Measurements from ENCODE around the gene PHGDH.

The PHGDH gene

DNA sequence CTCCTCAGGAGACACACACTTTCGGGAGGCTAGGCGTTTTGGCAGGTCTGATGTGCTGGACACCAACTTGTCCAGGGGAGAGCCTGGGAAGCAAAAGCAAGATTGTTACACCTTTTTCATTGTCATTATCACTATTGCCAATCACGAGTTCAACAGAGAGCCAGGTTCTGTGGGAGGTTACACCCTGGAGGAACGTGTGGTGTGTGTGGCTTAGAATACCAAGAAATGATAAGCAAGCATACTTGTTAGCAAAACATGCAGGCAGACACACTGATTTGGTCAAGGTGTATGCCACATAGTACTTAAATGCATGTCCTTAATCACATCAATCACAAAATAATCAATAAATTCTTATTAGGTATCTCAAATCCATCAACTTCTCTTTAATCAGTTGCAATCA, 40.9 kb downstream of the PHGDH start:
- in situ Hi-C loops (cut with HindIII; ENCODE audit: low sequenced_read_pairs): loop anchor here (25.0 kb wide), 1 partner anchor 190 kb away; no protein-coding TSS in a partner anchor

DNA sequence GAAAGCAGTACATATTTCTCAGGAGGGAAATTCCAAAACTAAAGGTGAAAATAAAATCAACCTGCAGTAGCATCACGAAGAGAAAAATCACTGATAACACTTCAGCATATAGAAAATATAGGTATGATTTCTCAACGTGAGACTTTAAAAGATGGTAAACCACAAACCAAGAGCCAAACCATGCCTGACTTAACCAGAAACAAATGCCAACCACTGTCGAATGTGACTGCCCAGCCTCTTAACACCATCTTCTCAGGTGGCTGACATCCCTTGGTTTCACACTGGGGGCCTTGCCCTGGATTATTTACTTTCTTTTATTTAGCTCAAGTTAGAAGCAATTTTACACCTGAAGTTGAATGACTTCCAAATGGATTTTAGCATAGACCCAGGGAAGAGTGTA, 46.9 kb downstream of the PHGDH start:
- in situ Hi-C loops (cut with HindIII; ENCODE audit: low sequenced_read_pairs): loop anchor here (25.0 kb wide), 1 partner anchor 196 kb away; no protein-coding TSS in a partner anchor

DNA sequence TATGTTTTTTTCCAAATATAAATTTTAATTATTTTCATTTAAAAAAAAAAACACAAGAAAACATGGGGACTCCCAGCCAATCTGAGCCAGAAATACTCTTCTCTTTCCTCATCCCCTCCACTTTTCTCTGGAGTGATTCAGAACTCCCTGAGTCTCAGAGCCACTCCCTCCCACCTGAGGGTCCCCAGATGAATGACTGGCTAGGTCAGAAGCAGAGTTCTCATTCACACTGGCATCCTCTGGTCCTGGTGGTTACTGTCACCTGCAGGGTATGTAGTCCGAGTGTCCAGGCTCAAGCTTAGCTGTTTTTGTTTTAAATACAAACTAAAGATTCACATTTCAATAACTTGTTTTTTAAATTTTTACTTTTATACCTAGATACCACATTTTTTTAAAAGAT, 50.7 kb downstream of the PHGDH start:
- in situ Hi-C loops (cut with HindIII; ENCODE audit: low sequenced_read_pairs): loop anchor here (25.0 kb wide), 1 partner anchor 200 kb away; no protein-coding TSS in a partner anchor

DNA sequence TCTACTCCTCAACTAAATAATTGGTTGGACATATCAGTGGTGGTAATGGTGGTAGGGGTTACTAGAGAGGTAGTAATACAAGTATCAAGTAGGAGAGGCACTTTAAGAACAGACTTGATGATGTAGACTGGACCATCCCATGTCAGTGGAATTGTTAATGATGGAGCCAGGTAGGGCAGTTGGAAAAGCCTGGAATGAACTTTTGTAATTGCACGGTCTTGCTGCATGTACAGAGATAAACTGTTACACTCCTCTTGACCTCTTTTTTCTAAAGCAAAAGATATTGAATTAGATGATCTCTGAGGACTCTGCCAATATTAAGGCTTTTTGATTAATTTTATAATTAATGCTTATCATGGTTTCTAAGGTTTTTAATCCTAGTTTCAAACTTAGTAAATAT, 51.2 kb downstream of the PHGDH start:
- in situ Hi-C loops (cut with HindIII; ENCODE audit: low sequenced_read_pairs): loop anchor here (25.0 kb wide), 1 partner anchor 201 kb away; no protein-coding TSS in a partner anchor

DNA sequence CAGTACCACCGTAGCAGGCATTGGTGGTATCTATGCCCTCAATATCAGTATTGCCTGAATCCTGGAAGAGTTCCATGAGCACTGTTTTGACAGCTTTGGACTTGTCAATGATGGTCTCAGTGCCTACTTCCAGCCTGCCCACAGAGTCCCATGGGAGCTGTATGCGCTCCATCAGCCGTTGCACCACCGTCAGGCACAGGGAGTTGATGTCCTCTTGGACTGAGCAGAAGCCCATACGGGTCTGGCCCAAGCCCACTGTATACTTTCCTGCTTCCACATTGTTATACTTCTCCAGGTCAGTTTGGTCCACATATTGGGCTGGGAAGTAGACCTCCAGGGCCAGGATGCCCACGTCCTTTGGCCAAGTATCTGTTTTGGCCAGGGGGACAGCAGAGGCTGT, 52.5 kb downstream of the PHGDH start:
- in situ Hi-C loops (cut with HindIII; ENCODE audit: low sequenced_read_pairs): loop anchor here (25.0 kb wide), 1 partner anchor 202 kb away; no protein-coding TSS in a partner anchor

DNA sequence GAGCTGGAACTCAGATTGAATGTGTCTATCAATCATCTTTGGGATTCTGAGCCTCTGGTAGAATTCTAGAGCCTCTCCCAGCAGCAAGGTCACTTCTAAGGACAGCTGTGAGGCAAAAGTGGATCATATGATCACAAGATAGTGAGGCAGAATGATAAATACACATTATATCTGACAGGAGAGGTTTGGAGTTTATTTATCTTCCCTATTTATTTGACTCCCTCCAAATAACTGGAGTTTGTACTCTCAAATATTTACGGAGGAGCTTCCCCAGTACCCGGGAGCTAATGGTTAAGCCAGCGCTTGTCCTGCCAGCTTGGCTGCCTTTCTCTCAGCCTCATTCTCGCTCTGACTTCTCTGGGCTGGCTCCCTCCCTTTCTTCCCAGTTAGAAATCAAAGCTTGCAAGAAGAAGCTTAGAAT, 54.6 kb downstream of the PHGDH start:
- in situ Hi-C loops (cut with HindIII; ENCODE audit: low sequenced_read_pairs): loop anchor here (25.0 kb wide), 1 partner anchor 204 kb away; no protein-coding TSS in a partner anchor

DNA sequence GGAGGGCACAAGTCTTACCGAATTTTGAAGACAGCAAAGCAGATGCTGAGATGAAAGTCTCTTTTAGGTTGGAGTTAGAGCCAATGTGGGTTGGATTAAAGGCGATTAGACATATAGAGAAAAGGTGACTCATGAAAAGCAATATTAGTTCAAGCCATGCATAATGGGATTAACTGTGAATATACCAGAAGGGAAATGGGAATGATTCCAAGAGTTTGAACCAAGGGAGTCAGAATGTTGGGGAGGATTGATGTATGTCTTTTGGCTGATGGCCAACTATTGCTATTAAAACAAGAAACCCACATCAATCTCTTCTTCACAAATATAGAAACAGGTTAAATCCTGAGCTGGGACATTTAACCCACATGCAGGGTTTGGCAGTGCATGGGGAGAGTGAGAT, 55.8 kb downstream of the PHGDH start:
- in situ Hi-C loops (cut with HindIII; ENCODE audit: low sequenced_read_pairs): loop anchor here (25.0 kb wide), 1 partner anchor 205 kb away; no protein-coding TSS in a partner anchor

DNA sequence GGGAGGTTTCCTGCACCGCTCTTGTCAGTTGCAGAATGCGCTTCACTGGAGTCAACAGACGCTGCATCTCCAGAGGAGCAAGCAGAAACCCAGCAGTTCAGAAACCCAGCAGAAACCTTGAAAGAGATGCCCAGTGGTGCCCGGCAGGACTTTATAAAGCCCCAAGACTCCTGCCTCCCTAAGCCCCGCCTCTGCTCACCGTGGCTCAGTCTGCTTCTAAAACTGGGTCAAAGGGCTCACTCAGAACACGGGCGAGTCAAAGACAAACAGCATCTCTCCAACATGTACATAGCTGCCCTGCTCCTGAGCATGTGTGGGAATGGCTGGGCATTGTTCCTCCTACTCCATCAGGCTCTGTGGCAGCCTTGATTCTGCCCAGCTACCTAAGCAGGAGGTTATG, 57.0 kb downstream of the PHGDH start, which contains the start of gene HMGCS2:
Gene HMGCS2 (minus strand): TSS at position 128 of the 400 bp plus-strand sequence. CDS start 61 bp downstream, at position 67.
- in situ Hi-C loops (cut with HindIII; ENCODE audit: low sequenced_read_pairs): loop anchor here (25.0 kb wide), 1 partner anchor 206 kb away; no protein-coding TSS in a partner anchor

DNA sequence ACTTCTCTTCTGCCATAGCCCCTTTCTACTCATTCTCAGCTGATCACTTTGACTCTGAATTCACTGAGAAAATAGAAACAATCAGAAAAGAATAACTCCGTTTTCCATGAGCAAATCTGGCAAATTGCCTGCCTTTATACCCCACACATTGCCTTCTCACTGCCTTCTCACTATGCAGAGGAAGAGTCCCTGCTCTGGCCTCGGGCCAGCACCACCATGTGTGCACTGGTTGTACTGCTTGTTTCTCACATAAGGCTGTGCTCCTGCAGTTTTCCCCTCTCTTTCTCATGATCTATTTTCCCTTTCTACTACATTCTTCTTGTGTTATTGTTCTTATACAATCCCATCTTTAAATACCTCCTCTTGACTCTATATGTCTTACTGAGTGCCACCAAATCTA, 59.3 kb downstream of the PHGDH start:
- in situ Hi-C loops (cut with HindIII; ENCODE audit: low sequenced_read_pairs): loop anchor here (25.0 kb wide), 1 partner anchor 209 kb away; no protein-coding TSS in a partner anchor

DNA sequence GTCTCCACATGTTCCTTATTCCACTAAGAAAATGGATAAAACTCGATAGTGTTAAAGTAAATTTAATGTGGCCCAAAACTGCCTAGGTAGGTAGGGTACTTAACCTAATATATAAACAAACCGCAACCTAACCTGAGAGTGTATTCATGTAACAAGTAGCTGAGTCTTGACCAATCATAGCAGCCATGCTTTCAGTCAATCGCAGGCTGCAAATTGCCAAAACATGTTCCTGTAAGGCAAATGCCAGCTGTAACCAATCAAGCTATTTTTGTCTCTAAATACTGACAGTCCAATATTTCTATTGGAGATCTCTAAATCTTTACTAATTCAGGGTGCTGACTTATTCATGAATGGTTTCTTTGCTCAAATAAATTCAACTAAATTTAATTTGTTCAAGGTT, 60.0 kb downstream of the PHGDH start:
- in situ Hi-C loops (cut with HindIII; ENCODE audit: low sequenced_read_pairs): loop anchor here (25.0 kb wide), 1 partner anchor 209 kb away; no protein-coding TSS in a partner anchor

DNA sequence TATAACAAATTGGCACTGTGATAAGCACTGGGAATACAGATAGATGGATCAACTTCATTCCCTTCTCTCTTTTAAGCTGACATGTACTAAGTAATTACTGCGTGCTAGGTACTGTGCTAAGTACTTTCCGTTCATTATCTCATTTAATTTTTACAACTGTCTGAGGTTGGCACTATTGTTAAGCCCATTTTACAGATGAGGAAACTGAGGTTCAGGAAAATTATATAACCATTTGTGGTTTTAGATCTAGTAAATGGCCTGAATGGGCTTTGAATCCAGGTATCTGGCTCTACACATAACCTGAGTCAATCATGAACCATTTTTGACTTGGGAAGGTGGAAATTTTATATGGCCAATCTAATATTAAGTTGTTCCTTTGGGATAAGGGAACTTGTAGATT, 60.6 kb downstream of the PHGDH start:
- in situ Hi-C loops (cut with HindIII; ENCODE audit: low sequenced_read_pairs): loop anchor here (25.0 kb wide), 1 partner anchor 210 kb away; no protein-coding TSS in a partner anchor

DNA sequence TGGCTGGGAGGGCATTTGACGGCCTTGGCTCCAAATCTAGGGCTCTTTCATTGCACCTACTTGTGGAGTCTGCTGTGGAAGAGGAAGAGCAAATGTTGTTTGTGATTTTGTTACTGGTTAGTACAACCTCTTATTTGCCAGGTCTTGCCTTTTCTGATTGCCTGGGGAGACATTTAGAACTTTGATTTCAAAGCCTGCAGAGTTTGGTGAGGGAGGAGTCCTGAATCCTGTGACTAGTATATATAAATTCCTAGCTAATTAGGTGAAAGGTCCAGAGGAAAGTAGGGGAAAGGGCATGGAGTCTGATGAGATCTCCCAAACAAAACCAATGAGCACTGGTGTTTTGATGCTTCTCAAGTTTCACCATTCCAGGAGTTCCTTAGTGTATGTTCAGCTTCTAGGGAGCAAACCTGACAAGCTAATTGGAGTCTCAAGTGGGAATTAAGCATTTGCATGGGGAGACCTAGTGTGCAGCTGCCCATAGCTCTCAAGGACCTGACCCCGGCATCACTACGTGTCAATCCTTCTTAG, 62.0 kb downstream of the PHGDH start:
- in situ Hi-C loops (cut with HindIII; ENCODE audit: low sequenced_read_pairs): loop anchor here (25.0 kb wide), 1 partner anchor 211 kb away; no protein-coding TSS in a partner anchor

DNA sequence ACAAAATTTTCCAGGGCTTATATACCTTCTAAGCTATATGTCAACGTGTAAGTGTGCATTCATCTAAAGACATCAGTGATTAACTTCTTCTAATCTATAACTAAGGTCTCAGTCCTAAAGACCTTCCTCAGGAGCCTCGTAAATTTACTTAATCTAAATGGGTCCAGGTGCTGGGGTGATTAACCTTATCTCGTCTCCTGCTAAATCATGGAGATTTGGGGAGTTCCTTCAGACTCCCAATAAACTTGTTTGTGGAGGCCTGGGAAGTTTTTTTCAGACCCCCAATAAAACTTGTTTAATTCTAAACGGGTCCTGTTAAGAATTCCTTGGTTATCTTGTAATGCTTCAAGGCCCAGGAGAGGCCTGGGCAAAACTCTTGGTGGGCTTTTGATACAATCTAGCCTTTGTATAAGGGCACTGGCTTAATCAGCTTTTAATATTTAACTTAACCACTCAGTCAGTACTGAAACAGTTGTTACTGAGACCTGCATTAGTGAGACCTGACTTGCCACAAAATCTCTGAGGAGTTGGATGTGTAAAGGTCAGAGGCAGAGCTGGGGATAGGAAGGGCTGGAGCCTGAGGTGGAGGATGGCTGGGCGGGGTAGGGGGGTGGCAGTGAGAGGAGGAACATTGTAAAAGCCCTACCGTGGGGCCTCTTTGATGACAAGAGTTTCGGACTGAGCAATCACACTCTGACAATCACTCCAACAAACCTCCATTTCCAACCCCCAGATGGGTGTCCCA, 63.2 kb downstream of the PHGDH start:
- in situ Hi-C loops (cut with HindIII; ENCODE audit: low sequenced_read_pairs): loop anchor here (25.0 kb wide), 1 partner anchor 213 kb away; no protein-coding TSS in a partner anchor

DNA sequence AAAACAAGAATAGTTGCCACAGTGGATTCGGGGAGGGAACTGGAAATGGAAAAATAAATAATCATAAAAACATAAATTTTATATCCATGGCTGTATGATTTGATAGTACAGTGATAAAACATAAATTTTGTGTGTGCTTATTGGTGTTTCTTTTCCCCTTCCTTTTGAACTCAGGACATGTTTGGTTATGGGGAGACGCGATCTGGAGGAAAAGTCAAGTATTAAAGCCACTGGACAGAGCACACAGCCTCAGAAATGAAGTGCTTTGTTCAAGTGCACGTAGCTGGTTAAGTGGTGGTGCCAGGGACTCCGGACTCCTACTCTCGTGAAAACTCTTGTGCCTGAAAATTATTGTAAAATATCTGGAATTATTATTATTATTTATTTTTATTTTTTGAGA, 66.6 kb downstream of the PHGDH start:
- in situ Hi-C loops (cut with HindIII; ENCODE audit: low sequenced_read_pairs): no loop called here

DNA sequence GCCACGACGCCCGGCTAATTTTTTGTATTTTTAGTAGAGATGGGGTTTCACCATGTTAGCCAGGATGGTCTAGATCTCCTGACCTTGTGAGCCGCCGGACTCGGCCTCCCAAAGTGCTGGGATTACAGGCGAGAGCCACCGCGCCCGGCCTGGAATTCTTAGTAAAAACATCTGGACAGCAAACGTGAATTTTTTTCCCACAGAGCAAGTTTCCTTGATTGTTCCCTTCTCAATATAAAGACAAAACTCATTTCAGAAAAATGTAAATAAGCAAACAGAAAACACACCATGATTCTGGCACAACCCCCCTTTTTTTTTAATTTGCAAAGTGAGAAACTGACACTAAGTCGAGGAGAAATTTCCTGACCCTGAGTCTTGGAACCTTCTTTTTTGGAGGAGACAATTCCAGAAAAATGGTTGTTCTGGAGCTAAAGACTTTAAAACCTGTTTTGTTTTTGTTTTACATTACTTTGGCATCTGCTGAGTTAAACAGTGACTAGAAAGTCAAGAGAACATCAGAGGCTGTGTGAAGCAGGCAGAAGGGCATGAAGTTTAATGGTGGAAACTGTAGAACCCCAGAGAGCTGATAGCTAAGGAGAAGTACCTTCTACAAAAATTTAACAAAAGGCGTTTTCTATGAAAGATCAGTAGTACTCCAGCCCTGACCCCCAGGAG, 67.3 kb downstream of the PHGDH start:
- in situ Hi-C loops (cut with HindIII; ENCODE audit: low sequenced_read_pairs): no loop called here

DNA sequence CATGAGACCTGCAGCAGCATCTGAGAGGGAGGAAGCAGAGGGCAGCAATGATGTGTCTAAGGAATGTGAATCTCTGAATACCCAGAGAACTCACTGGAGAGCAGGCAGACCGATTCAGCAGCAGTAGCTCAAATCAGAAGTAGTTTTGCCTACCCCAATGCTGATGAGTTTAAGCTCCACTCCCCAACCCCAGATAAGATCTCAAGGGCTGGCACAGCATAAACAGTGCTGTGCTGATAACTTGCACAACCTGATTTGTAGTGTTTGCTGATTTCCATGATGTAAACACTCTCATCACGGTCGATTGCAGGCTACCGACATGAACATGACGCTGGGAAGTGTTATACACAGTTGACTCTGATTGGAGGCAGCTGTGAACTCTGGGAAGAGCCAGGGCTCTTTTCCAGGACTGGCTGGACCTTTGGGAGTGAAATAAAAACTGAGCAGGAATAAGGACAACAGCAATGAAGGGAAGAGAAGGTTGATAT, 68.2 kb downstream of the PHGDH start:
- in situ Hi-C loops (cut with HindIII; ENCODE audit: low sequenced_read_pairs): no loop called here

DNA sequence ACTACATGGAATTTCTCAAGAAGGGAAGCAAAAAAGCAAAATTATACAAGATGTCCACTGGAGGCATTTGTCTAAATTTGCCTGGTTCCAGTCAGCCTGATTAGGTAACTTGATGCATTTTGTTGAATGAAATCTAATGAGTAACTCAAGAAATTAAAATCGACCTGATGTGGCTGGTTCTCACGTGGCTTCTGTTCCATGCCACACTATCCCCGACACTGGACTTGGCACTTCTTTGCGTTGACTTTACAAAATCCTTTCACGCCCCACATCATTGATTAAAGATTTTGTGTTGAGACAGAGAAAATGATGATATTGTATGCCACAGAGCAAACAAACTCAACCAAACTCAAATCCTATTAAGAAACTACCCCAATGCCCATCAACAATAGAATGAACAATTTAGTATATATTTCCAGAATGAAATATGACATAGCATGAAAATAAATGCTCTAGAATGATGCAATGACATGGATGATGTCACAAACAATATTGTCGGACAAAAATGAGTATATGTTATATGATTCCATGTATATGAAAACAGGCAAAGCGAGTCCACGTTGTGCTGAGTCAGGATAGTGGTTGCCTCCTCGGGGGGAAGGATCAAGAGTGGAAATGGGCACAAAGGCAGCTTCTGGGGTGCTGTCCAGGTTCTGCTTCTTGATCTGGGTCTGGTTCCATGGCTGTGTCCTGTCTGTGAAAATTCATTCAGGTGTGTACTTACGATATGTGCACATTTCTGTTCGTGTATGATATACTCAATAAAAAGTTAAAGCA, 69.9 kb downstream of the PHGDH start:
- in situ Hi-C loops (cut with HindIII; ENCODE audit: low sequenced_read_pairs): no loop called here

DNA sequence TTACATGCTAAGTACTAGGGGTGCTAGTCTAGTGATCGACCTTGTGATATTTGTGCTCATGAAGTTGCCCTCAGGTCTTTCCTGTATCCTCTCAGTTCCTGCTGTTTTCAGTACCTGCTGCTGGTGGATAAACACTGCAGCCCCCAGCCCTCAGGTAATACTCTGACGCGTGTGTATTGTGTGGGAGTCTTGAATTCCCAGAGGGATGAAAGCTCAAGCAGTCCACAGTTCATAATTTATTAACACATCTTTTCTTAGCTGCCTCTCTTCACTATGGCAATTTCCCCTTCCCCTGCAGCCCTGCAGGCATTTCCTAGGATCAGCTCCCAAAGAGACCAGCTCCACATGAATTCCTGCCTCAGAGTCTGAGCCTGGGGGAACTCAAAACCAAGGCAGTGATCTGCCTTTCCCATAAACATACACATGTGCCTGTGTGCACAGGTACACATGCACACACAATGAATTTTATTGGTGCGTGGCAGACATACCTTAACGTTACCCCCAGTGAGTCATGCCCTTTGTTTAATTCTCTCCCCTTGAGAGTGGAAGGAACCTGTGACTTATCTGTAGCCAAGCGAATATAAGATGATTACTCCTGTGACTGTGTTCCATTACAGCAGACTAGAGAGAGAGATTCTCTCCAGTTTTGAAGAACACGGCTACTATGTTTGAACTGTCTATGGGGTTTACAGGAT, 71.0 kb downstream of the PHGDH start:
- in situ Hi-C loops (cut with HindIII; ENCODE audit: low sequenced_read_pairs): no loop called here

DNA sequence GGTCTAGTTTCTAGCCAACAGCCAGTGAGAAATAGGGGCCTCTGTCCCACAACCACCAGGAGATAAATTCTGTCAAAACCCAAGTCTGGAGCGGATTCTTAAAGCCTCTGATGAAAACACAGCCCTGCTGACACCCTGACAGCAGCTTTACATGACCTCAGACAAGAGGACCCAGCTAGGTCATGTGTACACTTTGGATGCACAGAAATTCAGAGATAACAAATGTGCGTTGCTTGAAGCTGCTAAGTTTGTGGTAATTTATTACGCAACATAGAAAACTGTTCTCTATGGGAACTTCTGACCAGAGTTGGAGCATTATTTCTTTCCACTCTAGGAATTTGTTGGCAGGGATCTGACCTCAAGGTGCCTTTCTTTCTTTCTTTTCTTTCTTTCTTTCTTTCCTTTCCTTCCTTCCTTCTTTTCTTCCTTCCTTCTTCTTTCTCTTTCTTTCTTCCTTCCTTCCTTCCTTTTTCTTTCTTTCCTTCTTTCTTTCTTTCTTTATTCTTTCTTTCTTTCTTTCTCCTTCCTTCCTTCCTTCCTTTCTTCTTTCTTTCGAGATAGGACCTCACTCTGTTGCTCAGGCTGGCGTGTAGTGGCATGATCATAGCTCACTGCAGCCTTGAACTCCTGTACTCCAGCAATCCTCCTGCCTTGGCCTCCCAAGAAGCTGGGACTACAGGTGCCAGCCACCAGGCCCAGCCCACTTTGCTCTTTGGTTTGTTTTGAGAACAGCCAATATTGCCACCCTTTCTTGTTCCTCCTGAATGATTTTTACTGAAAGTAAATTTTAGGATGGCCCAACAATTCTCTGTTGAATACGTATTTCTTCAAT, 71.8 kb downstream of the PHGDH start:
- in situ Hi-C loops (cut with HindIII; ENCODE audit: low sequenced_read_pairs): no loop called here
